AG04450 (cell line): ENCODE data around the gene BOLA2. TPM values are rescaled to one million over a fixed set of nuclear protein-coding genes. Genes with fewer than 3 reads are reported as not detected.
"Not testable (repeated sequence)": the region's sequence is repeated elsewhere in the genome, so short reads cannot be mapped to it uniquely, and the experiment has no call there.

Experiments used
- CTCF ChIA-PET: fragments of 300-600, 350-600 bp; formaldehyde crosslinking; extraction: SDS; loops from one replicate; lab custom pipeline; 2022; ENCODE audit warnings: antibody characterized with exemption, inconsistent platforms; lab: Charles Lee
- POLR2A ChIA-PET: fragments of 350-600 bp; formaldehyde crosslinking; extraction: SDS; loops from one replicate; lab custom pipeline; 2021; ENCODE audit warnings: antibody characterized with exemption, inconsistent platforms; lab: Yijun Ruan, JAX
- DNase-seq: peaks from one replicate; pipeline ENCODE4 v3.0.0-alpha.2; 2011; ENCODE audit warnings: low read depth, low spot score
- H3K27ac ChIP-seq: one replicate; pipeline ENCODE4 v1.5.1; 2012; ENCODE audit warnings: low read depth, low read length, control low read depth
- H3K27me3 ChIP-seq: one replicate; pipeline ENCODE4 v1.6.0; 2012; ENCODE audit warnings: low read length; ENCODE audit not compliant: control insufficient read depth, insufficient read depth
- H3K4me3 ChIP-seq: 2 replicates; pipeline ENCODE4 v1.5.1; 2011; ENCODE audit warnings: mild to moderate bottlenecking, low read depth, low read length, control low read depth
- H3K9me3 ChIP-seq: 2 replicates; pipeline ENCODE4 v1.5.1; 2012; ENCODE audit warnings: low read length; ENCODE audit not compliant: control insufficient read depth, insufficient read depth
- polyA minus RNA-seq: library from RNA; depleted of rRNA, polyadenylated mRNA; stranded (reverse); fragments of >200 nt; gene quantifications from 2 replicates; pipeline ENCODE4 v1.2.3, GENCODE V29; 2011; rRNA and poly(A)+ RNA removed
- polyA plus RNA-seq: library from polyadenylated mRNA; depleted of rRNA; stranded (reverse); fragments of >200 nt; gene quantifications from 2 replicates; pipeline ENCODE4 v1.2.3, GENCODE V29; 2011; rRNA removed

Gene BOLA2
- polyA plus RNA-seq, result 11.0 and 11.6 TPM in 2 replicates
- polyA minus RNA-seq, result 3.0 and 5.0 TPM in 2 replicates

- H3K9me3 ChIP-seq, H3K27me3 ChIP-seq, POLR2A ChIA-PET, DNase-seq, H3K27ac ChIP-seq, CTCF ChIA-PET, H3K4me3 ChIP-seq: not testable (repeated sequence)
Measured at GRCh38 chr16:29454269-29454668, at the start of gene BOLA2, which contains the start of gene SLX1B. BOLA2 (minus strand) TSS chr16:29454351; CDS start chr16:29454253, 98 bp downstream. SLX1B (plus strand) TSS chr16:29454533.

- DNase-seq, H3K4me3 ChIP-seq, H3K27me3 ChIP-seq, H3K9me3 ChIP-seq, POLR2A ChIA-PET, H3K27ac ChIP-seq, CTCF ChIA-PET: not testable (repeated sequence)
Measured at GRCh38 chr16:29482276-29482675, 28.1 kb upstream of the BOLA2 start.

GRCh38 chr16:29472065-29472464 is 17.9 kb upstream of the BOLA2 start:
- POLR2A ChIA-PET, H3K4me3 ChIP-seq, H3K27ac ChIP-seq, H3K27me3 ChIP-seq, H3K9me3 ChIP-seq, DNase-seq, CTCF ChIA-PET: not testable (repeated sequence)

GRCh38 chr16:29469660-29470059 is 15.5 kb upstream of the BOLA2 start:
- POLR2A ChIA-PET, H3K4me3 ChIP-seq, CTCF ChIA-PET, DNase-seq, H3K27ac ChIP-seq, H3K9me3 ChIP-seq, H3K27me3 ChIP-seq: not testable (repeated sequence)

GRCh38 chr16:29467654-29468366 is 13.7 kb upstream of the BOLA2 start:
- H3K9me3 ChIP-seq, H3K27ac ChIP-seq, H3K27me3 ChIP-seq, POLR2A ChIA-PET, CTCF ChIA-PET, H3K4me3 ChIP-seq, DNase-seq: not testable (repeated sequence)

- CTCF ChIA-PET, H3K9me3 ChIP-seq, POLR2A ChIA-PET, H3K27me3 ChIP-seq, H3K27ac ChIP-seq, H3K4me3 ChIP-seq, DNase-seq: not testable (repeated sequence)
Measured at GRCh38 chr16:29466904-29467303, 12.8 kb upstream of the BOLA2 start.

- CTCF ChIA-PET, H3K27ac ChIP-seq, H3K27me3 ChIP-seq, H3K4me3 ChIP-seq, DNase-seq, H3K9me3 ChIP-seq, POLR2A ChIA-PET: not testable (repeated sequence)
Measured at GRCh38 chr16:29465985-29466824, 12.1 kb upstream of the BOLA2 start.

GRCh38 chr16:29460647-29461030 is 6.5 kb upstream of the BOLA2 start:
- POLR2A ChIA-PET, DNase-seq, H3K4me3 ChIP-seq, CTCF ChIA-PET, H3K27me3 ChIP-seq, H3K27ac ChIP-seq, H3K9me3 ChIP-seq: not testable (repeated sequence)

- H3K27ac ChIP-seq, H3K9me3 ChIP-seq, H3K4me3 ChIP-seq, DNase-seq, POLR2A ChIA-PET, CTCF ChIA-PET, H3K27me3 ChIP-seq: not testable (repeated sequence)
Measured at GRCh38 chr16:29459706-29460646, 5.8 kb upstream of the BOLA2 start, which contains the start of gene SULT1A4. SULT1A4 (plus strand) TSS chr16:29459913; CDS start chr16:29461386, 1,473 bp downstream.

- DNase-seq, POLR2A ChIA-PET, CTCF ChIA-PET, H3K27me3 ChIP-seq, H3K27ac ChIP-seq, H3K4me3 ChIP-seq, H3K9me3 ChIP-seq: not testable (repeated sequence)
Measured at GRCh38 chr16:29457660-29458059, 3.5 kb upstream of the BOLA2 start.

GRCh38 chr16:29454828-29455227 is 677 bp upstream of the BOLA2 start:
- H3K4me3 ChIP-seq, DNase-seq, H3K9me3 ChIP-seq, CTCF ChIA-PET, POLR2A ChIA-PET, H3K27me3 ChIP-seq, H3K27ac ChIP-seq: not testable (repeated sequence)
